Measurements from ENCODE around the gene PCMTD2.

DNA sequence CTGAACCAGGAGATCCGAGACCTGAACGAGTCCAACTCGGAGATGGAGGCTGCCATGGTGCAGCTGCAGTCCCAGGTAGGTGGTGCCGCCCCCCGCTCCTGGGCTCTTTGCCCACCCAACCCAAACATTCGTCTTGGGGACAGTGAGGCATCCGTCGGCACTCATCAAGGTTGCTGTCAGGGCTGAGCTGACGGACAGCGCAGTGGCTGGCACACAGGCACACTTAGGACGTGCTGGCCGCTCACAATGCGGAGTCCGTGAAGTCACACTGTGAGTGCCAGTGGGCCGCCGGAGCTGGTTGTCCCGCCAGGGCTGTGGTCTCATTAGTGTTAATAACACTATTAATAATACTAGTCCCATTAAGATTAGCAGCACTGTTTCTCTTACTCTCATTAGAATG, 18.2 kb upstream of the PCMTD2 start:
- TF ChIP-seq, protein P1, sequence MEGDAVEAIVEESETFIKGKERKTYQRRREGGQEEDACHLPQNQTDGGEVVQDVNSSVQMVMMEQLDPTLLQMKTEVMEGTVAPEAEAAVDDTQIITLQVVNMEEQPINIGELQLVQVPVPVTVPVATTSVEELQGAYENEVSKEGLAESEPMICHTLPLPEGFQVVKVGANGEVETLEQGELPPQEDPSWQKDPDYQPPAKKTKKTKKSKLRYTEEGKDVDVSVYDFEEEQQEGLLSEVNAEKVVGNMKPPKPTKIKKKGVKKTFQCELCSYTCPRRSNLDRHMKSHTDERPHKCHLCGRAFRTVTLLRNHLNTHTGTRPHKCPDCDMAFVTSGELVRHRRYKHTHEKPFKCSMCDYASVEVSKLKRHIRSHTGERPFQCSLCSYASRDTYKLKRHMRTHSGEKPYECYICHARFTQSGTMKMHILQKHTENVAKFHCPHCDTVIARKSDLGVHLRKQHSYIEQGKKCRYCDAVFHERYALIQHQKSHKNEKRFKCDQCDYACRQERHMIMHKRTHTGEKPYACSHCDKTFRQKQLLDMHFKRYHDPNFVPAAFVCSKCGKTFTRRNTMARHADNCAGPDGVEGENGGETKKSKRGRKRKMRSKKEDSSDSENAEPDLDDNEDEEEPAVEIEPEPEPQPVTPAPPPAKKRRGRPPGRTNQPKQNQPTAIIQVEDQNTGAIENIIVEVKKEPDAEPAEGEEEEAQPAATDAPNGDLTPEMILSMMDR (IDR thresholded peaks at IDR 0.05) = no peak
- no peak for TF ChIP-seq POLR2AphosphoS5 (IDR thresholded peaks at IDR 0.05; ENCODE audit: insufficient read depth in 1 of 2, low read depth in 1 of 2)
